HT1080 (cell line): Measurements from ENCODE around the gene USP10. TPM values are rescaled to one million over a fixed set of nuclear protein-coding genes. Genes with fewer than 3 reads are reported as not detected.
"Not testable (repeated sequence)": the region's sequence is repeated elsewhere in the genome, so short reads cannot be mapped to it uniquely, and the experiment has no call there.

Experiments
- DNase-seq: peaks from one replicate; pipeline ENCODE4 v3.0.0-alpha.2; 2015; ENCODE audit warnings: low read depth
- total RNA-seq: library from RNA; depleted of rRNA; stranded (reverse); fragments of >200 nt; shearing (Covaris generic); gene quantifications from 2 replicates; pipeline ENCODE4 v1.2.3, GENCODE V29; 2014

The USP10 gene
- total RNA-seq, 1 experiment from 2014 or later: 99.8 TPM

DNA sequence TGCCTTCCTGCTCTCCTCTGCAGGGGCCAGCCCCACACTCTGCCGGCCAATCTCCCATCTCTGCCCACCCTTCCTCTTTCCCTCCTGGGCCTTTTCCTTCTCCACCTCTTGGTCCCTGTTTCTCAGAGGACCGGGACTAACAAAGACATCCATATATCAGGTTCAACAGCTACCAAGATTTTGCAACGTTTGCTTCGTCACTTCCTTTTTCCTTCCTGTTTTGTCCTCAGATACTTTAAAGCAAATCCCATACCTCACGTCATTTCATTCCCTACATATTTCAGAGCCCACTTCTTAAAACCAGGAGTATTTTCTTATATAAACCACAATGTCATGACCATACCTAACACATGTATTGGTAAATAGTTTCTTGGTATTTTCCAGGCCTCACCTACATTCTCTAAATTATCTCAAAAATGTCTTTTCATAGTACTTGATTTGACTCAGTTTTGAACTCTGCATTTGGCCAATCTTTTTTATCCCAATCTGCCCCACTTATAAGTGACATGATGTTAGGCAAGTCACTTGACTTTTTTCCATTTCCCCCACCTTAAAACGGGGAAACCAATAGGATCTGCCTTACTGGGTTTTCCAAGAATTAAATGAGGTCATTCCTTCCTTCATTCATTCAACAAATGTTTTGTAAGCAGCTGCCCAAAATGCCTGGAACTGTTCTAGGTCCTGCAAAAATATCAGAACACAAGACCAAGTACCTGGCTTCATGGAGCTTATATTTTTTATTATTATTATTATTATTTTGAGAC lies 7.2 kb upstream of the USP10 start:
- DNase-seq: peak; percentile 73

GRCh38 chr16:84693869-84694268 lies 5.9 kb upstream of the USP10 start:
- not testable (repeated sequence) for DNase-seq

- DNase-seq: no peak
Observed at GRCh38 chr16:84694980-84695379, 4.8 kb upstream of the USP10 start.

DNA sequence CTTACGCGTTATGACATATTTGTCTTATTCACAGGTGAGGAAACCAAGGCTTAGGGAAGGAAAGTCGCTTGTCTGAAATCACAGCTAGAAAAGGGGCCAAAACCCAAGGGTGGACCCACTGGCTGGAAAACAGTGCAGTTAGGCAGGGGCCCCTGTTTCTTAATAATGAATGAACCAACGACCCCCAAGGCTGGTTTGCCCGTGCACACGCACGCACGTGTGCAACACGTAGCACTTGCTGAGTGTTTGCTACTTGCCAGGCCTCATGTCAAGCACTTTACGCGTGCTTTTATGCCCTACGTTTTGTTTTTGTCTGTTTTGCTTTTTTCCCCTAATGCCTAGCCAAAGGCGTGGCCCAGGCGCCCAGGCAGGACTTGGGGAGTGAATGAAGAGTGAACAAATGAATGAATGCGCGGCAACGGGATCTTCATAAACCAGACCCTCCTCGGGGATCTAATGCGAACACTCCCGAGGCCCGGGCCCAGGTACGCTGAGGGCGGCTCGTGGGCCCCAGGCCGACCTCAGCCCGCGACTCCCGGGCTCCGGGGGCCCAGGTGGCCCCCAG lies 571 bp upstream of the USP10 start:
- no peak for DNase-seq

DNA sequence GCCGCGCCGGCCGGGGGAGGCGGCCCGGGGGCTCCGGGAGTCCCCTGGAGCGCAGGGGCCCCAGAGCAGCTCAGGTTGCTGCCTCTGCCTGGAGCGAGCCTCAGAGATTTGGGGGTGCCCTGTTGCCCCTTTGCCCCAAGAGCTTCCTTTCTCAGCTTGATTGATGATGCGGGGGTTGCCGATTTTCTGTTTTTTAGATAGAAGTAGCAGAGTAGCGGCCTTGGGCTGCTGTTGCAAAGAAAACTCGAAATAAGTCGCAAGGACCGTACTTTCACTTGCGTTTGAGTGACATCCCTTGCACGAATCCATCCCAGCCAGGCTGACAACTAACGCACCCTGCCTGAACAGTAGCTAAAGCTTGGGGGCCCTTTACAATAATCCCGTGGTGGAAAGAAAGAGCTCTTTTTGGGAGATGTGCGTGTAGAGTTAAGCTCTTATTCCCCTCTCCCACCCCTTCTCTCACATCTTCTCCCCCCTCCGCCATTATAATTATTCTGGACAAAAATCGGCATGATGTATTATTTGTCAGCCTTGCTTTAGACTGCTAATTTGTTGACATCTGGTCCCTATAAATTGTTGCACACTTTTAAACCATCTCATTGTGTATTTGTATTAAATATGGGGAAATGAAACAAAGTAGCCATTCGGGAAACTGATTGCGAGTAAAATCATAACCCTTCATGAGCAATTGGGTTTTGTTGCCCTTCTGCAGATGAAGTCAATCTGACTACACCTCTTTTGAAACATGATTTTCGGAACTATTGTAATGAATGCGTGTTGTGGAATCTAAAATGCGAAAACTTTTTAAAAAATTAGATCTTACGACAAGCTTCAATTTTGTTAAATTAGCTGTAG lies 873 bp downstream of the USP10 start:
- DNase-seq: peak; percentile 24

GRCh38 chr16:84703681-84704080 lies 3.9 kb downstream of the USP10 start:
- no peak for DNase-seq

- no peak for DNase-seq
Observed at GRCh38 chr16:84704253-84704652, 4.5 kb downstream of the USP10 start.

GRCh38 chr16:84706856-84707255 lies 7.1 kb downstream of the USP10 start:
- DNase-seq: no peak

- no peak for DNase-seq
Observed at GRCh38 chr16:84709609-84710008, 9.8 kb downstream of the USP10 start.

GRCh38 chr16:84710686-84711085 lies 10.9 kb downstream of the USP10 start:
- DNase-seq: no peak

DNA sequence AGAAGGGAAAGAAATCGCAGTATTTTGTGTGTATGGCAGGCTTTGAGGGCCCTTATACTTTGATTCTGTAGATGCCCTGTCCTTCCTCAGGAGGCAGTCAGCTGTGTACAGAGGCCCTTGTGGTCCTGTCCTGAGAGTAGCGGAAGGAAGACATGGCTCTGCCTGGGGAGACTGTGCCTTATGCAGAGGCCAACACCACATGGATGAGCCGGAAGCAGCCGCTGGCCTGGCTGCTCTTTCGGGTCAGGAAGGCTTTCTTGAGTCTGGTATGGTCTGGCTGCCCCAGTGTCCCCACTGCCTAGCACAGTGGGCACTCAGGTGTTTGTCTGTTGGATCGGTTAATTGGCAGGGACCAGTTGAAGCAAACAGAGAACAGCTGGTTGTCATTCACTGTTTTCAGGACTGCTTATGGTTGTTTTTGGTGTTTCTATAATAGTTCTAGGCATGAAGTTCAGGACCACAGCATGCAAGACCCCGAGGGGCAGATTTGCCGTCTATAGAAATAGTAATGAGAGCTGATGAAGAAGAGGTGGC lies 12.4 kb downstream of the USP10 start:
- DNase-seq: no peak

DNA sequence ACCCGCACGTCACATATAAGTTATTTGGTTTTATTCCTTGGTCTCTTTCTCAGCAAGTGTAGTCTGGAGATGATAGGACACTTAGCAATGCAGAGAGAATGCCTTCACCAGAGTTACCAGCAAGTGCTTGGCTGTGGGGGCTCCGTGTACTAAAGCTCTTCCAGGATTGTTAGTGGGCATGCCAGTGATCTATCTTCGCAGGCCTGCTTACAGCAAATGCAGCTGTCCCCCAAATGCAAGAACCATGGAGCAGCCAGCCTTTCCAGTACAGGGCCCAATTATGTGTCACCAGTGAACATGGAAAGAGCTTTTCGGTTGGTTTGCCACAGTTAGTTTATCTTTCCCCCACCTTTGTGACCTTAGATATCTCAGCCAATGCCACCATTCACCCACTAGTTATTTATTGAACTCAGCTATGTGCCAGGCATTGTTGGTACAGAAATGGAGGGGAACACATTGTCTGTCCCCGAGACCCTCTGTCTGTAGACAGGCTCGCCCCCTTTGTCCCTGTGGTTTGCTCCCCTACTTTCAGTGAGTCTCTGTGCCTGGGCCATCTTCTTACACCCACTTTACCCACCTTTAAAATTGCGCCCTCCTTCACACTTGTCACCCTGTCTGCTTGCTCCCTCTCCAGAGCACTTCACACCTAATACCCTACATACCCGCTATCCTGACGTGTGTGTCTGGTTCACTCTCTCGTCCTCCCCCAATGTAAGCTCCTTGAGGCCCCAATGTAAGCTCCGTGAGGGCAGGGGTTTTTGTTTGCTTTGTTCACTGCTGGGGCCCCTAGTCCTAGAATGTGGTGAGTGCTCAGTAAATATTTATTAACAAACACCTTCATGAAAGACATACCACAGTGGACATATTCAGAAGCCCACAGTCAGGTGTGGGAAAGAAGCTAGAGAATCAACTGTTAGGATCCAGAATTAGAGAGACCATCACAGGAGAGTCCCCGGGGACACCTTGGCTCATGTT lies 13.3 kb downstream of the USP10 start:
- DNase-seq: no peak

DNA sequence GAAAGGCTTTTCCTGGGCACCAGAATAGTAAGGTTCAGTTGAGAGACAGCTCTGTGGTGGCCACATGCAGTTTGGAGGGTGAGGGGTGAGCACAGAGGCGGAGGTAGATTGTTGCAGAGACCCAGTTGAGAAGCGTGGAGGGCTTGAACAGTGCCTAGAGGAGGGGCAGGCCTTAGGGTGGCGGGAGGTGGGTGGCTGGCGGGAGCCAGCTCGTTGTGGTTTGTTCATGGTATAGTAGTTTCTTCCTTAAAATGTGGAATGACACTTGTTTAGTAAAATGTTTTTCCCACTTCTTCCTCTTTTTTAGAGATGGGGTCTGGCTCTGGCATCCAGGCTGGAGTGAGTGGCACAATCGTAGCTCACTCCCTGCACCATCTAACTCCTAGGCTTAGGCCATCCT lies 14.2 kb downstream of the USP10 start:
- no peak for DNase-seq

- no peak for DNase-seq
Observed at GRCh38 chr16:84715424-84715823, 15.6 kb downstream of the USP10 start.

GRCh38 chr16:84715854-84716253 lies 16.1 kb downstream of the USP10 start:
- no peak for DNase-seq

DNA sequence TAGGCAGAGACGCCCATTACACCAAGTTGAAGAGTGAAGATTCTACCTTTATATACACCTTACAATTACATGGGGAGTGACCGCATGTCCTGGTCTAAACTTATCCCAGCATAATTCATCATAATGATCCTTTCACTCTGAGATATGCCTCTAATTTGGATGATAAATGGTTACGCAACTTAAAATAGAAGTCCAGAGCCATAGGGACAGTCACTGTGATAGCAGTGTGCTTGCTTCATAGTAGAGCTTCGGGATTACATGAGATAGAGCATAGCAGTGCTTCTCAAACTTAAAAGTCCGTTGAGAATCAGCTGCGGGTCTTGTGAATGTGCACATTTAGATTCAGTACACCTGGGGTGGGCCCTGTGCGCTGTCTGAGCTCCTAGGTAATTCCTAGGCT lies 16.9 kb downstream of the USP10 start:
- no peak for DNase-seq

GRCh38 chr16:84717484-84717883 lies 17.7 kb downstream of the USP10 start:
- DNase-seq: peak; percentile 21

DNA sequence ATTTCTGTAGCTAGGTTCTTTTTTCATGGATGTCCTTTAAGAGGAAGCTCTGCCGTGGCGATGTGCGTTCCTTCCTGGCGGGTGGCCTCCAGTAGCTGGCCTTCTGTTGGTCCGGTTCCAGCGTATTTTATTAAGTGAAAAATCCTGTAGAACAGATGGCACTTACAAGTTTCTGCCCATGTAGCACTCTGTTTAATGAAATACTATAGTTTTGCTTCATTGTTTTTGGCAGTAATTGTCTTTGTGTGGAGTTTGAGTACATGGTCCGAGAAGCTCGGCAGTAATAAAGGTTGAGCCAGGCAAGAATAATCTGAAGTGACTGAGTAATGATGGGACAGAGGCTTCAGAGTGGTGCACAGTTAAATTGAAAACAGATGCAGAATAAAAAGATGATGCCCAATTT lies 20.4 kb downstream of the USP10 start:
- DNase-seq: no peak

DNA sequence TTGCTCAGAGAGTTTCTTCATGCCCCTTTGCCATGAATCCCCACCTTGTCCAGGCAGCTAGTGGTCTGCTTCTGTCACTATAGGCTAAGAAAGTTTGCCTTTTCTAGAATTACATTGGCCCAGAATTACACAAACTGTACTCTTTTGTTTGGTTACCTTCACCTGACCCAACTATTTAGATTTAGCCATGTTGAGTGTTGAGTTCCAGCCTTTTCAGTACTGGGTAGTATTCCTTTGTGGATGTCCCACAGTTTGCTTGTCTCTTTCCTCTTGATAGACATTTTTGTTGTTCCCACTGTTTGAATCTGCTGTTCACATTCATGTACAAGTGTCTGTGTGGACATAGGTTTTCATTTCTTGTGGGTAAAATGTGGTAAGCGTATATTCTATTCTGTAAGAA lies 22.3 kb downstream of the USP10 start:
- DNase-seq: no peak

GRCh38 chr16:84723906-84724305 lies 24.1 kb downstream of the USP10 start:
- no peak for DNase-seq
